HG03039 (cell line): Measurements from ENCODE around the gene FCAMR.
A peak's percentile ranks its signal among the peaks of the same experiment; 100 is the strongest.

ENCODE experiments used
- ATAC-seq: cut with Tn5 transposase; IDR thresholded peaks from one replicate; pipeline ENCODE4 v1.9.1; 2021; ENCODE audit warnings: mild to moderate bottlenecking, moderate library complexity; ENCODE audit not compliant: unreplicated experiment

The FCAMR gene

DNA sequence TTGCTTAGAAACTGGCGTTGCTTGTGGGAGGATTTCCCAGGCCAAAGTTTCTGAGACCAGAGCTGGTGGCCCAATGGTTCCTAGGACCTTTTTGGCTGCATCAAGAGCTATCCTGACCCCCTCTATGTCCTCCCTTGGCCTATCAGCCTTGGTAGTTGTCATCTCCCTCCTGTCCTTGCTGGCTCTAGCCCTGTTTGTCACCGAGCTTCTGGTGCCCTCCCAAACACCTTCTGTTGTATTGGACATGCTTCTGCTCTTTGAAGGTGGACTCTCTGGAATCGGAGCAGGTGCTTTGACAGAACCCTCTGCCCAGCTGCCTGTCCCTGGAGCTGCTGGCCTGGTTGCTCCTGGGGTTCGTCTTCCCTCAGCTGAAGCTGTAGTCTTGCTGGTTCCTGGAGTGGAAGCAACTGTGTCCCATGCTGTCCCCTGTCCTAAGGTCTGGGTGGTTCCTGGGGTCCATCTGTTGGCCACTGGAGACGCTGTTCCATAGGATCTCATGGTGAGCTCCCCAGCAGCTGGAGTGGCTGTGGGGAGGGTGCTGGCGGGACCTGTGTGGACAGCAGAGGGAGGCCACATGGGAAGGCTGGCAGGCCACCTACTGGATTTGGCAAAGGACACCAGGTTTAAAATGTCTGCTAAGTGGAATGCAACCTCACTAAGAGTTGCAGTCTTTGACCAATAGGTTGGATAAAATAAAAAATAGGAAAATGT lies 9.4 kb downstream of the FCAMR start:
- no peak for ATAC-seq

DNA sequence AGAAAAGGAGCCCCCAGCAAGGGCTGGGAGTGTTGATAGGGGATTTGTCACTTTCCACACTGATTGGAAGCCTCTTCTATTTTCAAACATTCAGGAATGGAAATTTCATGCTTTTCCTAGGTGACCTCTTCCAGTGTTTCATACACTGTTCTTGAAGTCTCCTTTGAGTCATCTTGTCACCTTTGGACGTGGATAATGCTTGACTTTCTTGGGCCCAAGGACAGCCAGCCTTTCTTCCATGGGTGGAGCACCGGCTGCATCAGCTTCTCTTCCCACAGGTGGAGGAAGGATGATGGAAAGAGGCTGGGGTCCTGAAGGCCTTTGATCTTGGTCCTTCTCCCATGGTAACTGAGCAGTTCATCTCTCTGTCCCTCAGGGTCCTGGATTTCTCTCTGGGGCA lies 12.1 kb downstream of the FCAMR start:
- ATAC-seq: no peak

DNA sequence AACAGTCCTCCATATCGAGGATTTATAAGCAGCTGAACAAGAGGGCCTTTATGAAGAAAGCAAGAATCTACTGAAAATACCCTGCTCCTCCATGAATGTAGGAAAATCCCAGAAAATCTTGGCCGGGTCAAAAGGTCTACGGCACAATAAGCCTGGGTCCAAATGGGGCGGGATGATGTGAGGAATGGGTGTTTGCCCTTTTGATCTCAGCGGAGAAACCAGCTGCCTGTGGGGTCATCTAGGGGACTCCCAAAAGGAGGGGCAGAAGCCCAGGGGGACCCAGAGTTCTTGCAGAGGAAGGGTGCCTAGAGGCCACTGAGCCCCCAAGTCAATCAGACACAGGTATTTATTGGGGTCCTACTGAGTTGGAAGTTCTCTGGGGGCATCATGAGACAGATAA lies 12.6 kb downstream of the FCAMR start:
- ATAC-seq: no peak

DNA sequence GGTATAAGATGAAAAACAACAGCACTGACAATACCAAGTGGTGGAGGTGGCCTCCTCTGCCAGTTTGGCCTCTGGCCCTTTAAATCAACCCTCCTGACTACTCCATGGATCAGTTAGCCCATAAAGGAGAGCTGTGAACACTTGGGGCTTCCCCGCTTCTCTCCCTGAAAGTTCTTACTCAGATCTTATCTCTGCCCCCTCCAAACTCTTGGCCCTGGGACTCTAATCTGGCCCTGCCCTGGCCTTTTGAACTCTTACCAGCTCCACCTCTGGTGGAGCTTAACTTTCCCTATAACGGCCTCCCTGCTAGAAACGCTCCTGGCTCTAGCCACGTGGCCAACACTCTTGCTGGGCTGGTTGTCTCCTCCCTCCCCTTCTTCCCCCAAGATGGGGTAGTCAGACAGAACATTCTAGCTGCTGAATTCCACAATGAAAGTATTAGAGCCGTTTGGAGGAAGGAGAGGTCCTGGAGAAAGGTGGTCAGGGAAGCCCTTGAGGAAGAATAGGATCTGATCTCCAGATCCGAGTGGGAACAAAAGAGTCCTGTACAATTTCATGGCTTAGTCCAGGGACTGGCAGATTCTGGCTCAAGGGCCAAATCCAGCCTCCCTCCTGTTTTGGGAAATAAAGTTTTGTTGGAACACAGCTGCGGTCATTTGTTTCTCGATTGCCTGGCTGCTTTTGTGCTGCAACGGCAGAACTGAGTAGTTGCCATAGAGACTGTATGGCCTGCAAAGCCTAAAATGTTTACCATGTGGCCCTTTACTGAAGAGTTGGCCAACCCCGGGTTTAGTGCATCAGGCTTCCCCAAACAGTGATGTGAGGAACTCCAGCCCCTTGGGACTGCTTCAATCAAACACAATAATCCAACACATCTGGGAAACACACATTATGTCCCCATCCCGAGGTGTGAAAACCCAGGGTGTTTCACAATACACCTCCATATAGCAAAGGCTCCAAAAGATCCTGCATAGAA lies 14.5 kb downstream of the FCAMR start:
- ATAC-seq: peak; percentile 46

DNA sequence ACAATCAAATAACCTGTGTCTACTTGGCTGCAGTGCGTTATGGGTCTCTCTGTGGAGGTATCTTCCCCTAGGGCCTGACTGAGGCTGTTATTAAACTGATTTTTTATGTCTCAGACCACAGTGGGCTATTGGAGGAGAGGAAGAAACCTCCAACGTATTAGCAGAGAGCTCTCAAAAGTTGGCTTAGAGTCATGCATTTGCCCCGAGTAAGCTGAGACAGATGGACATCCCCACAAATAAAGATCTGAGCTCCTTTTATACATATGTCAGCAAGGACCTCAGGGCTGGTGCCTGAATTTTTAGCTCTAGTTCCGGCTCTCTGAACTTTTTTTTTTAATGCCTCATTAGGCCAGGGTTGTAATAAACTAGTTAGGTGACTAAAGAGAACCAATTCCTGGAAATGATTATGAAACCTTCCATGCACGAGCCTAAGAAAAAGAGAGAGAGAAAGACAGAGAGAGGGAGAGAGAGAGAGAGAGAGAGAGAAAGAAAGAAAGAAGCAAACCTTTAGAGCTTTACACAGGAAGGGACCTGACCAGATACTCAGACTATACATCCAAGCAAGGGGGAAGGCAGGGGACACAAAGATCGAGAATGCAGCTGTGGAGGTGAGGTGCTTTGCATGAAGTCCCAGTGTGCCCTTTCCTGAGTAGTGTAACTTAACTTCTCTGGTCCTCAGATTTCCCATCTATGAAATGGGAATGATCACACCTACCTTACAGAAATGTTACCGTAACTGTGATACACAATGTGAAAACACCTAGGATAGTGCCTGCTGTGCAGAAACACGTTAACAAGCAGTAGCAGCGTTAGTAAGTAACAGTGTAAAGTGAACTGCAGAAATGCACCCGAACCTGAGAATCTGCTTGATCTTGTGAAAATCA lies 15.6 kb downstream of the FCAMR start:
- ATAC-seq: no peak

DNA sequence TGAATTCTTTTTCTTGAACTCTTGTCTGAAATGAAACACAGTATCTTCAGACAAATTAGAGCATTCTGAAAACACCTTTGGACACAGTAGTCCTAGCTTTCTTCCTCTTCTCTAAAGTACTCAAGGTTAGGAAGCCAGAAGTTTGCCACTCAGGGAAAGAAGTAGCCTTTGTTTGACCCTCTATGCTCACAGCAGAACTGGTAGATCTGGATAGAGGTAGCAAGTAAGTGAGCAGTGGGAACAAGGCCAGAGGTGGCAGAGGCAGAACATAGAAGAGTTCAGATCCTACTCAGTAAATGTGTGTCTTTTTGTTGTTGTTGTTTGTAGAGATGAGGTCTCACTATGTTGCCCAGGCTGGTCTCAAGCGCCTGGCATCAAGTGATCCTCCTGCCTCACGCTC lies 16.6 kb downstream of the FCAMR start:
- no peak for ATAC-seq

DNA sequence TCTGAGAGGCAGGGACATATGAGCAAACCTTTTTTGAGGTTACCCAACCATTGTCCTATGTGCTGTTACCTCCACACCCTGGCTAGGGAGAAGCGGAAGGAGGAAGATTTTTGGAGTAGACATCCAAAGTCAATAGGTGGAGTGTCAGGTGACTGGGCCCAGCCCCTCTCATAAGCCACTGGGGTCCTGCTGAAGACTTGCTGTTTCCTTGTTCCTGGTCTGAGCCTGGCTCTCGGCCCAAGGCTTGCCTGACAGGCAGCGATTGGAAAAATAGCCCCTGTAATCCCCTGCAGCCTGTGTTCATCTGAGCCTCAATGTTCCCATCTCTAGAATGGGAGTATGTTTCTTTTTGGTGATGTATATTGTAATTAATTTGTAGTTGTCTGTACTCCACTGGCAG lies 17.1 kb downstream of the FCAMR start:
- no peak for ATAC-seq

DNA sequence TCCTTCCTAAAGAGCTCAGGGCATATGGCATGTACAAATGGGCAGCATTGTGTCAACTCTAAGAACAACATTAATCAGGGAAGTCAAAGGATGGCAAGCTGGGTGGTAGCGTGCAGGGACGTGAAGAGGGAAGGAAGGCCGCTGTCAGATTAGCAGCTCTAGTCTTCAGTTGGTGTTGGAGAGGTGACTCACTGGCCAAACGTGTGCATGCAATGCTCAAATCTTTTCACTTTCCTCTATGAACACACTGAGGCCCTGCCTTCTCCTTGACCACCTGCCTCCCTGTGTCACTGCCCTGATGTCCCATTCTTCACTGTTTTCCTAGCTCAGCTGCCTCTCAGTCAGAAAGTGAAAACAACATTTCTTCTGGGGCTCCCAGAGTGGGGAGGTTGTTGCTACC lies 18.1 kb downstream of the FCAMR start:
- ATAC-seq: no peak

DNA sequence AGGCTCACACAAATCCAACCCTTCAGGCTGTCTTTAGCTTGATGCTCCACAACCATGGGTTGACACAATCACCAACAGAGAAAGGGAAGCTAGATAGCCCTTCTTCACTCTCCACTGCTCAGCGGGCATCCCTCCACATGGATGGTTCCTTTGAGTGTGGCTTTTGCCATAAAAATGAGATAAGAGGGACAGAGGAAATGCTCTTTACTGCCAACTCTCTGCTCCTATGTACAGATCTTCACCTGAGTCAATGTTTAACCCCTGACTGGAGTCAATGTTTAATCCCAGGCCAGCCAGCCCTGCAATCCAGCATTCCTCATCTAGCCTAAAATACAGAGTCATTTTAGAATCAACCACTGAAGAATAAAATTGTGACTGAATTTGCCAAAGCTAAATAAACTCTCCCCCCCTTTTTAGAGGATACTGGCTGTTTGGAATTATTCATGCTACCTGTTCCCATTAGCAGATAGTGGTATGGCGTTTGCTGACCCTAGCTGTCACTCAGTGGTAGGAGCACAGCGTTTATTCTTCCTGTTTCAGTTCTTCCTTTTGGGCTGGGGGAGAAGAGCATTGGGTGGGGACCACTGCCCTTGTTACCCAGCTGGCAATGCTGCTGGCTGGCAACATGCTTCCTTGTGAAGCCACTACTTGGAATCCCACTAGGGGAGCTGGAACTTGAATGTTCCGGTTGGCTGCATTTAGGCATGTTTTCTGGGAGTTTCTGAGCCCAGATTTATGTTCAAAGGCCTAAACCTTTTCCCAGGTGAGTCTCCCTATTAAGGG lies 18.8 kb downstream of the FCAMR start:
- no peak for ATAC-seq

DNA sequence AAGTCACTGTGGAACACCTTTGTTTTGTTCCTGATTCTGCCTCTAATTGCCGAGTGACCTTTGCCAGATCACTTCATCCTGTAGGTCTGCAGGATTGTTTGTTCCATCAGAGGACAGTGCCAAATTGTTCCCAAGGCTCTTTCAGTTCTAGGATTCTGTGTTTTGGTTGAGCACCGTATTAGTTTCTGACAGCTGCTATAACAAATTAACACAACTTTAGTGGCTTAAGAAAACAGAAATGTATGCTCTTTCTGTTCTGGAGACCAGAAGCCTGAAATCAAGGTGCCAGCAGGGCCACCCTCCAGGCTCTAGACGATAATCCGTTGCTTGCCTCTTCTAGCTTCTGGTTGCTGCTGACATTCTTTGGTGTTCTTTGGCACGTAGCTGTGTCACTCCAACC lies 20.6 kb downstream of the FCAMR start:
- ATAC-seq: no peak

DNA sequence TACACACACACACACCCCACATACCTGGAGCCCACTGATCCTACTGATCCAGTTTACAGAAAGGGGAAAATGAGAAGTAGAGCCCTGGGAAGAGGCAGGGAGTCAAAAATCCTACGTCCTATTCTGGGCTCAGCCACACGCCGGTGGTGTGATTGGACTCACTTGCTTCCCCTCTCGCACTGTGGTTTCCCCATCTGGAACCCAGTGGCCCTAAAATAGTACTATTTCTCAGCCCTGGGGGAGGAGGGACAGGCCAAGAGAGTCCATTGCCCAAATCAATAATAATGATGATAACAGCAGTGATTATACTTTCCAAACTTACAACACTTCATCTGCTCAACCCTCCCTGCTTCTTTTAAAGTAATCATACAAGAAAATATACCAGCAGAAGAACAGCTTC lies 21.1 kb downstream of the FCAMR start:
- ATAC-seq: no peak

DNA sequence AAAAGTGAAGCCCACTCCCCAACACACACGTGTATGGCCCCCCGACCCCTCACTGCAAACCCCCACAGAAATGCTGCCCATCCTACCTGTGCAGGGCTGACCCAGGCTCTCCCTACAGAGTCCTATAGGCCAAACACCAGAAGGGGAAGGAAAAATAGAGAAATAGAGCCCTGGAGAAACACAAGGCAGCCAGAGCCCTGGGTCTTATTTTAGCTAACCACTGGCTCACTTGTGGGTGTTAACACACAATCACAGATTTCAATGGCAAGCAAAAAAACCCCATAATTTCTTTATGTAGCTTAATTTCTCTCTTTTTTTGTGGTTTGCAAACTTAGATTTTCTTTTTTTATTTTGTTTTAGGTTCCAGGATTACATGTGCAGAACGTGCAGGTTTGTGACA lies 23.0 kb downstream of the FCAMR start:
- no peak for ATAC-seq

DNA sequence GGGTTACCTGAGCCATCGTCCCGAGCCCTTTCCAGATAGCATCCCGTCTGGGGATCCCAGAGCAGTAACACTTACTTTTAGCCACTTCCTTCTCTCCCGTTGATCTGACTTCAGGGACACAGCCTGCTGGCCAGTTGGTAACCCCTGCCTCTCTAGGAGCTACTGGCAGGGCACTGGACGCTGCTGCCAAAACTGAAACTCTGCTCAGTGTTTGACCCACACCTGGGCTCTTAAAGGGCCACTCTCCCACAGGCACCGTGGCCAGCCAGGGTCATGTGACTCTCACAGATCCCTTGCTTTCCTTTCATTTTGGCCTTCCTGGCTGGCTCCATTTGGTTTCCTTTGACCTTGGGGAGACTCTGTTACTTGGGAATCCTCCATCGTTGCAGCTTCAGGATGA lies 24.0 kb downstream of the FCAMR start, which contains the start of gene PIGR:
PIGR (minus strand) TSS at position 206 of the 400 bp plus-strand sequence. CDS start 5,935 bp downstream, outside the sequence.
- ATAC-seq: no peak

DNA sequence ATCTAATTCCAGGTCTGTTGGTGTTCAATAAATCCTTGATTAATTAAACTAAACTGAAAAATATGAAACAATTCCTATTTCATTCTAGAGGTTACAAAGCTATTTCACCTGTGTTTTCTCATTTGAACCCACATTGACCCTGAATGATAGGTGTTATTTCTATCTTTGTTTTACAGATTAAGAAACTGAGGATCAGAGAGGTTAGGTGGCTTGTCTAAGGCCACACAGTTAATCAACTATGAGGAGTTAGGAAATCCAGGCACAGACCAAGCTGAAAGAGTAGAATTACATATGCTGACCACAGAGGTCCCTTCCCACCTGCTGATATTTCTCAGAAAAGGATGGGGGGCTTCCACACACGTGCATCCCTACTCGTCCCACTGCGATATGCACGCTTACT lies 24.5 kb downstream of the FCAMR start:
- ATAC-seq: no peak

DNA sequence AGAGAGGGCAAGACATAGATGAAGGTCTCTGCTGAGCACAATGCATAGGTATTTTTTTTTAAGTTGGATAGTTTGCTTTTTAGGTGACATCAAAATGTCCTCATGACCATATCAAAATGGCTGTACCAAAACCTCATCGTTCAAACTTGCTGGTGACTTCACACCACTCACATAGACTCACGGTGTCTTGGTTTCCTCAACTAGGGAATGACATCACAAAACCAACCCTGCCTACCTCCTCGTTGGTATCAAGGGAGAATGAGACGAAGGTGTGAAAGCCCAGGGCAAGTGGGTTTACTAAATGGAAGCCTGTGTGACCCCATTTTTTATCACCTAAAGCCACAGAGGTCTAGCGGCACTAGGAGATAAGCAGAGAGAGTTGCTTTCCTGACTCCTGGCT lies 25.6 kb downstream of the FCAMR start:
- no peak for ATAC-seq

DNA sequence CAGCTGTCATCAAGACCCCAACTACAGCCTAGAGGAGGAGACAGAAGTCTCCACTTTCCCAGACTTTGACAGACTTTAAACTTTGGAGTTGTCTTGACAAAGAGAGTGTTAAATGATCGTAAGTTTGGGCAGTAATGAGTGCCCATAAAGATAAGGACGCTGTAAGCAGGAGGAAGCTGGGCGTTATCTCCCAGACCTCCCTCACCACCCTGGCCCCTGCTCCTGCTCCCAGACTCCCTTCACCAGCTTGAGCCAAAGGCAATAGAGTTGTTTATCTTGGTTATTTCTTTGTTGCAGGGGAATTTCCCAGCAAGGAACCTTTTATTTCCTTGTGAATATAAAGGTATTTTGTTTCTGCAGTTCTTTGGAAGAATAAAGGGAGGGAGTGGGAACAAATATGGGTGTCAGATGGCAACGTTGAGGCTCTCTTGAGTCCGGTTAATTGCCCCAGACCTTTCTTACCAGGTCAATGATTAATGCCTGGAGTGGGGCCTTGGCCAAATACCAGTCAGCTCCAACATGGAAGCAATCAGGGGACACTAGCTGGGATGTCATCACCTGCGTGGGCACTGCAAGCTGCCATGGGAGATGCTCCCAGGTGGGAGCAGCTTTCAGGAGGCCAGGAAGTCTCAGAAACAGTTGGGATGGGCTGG lies 28.4 kb downstream of the FCAMR start:
- no peak for ATAC-seq

DNA sequence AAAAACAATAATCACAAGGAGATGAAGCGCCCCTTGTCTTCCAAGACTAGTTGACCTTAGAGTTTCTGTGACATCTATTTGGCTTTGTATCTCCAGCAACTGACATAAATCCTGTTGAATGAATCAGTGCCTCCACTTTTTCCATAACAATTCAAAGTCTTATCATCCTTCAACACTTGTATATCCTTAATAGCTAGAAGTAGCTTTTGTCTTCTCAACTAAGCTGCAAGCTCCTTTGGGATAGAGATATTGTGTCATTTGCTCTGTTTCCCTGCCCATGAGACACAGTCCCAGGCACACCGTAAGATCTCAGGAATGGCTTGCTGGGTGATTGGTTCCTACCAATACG lies 29.7 kb downstream of the FCAMR start:
- ATAC-seq: no peak

DNA sequence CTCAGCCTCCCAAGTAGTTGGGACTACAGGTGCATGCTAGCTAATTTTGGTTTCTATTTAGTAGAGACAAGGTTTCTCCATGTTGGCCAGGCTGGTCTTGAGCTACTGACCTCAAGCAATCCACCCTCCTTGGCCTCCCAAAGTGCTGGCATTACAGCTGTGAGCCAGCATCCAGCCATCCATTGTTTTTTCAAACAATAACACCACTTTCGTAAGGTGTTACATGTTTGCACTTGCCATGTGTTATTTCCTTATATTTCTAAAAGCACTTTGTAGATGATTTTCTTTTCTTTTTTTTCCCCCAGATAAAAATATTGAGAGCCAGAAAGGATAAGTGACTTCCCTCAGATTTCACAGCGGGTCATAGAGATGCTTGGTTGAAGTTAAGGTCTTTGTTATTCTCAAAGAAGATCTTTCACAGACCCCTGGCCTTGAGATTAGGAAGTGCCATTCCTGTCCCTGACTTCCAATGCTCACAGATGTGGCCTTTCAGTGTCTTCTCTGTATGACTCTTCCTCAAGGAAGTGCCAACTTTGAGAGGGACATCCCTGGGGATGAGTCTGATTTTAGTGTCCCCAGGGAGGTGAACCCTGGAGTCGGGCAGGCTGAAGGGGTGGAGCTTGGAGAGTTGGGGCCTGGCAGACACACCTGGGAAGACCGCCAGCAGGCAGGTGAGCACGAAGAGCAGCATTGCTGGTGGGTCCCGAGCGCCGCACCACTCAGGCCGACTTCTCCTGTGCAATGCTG lies 30.2 kb downstream of the FCAMR start:
- no peak for ATAC-seq

DNA sequence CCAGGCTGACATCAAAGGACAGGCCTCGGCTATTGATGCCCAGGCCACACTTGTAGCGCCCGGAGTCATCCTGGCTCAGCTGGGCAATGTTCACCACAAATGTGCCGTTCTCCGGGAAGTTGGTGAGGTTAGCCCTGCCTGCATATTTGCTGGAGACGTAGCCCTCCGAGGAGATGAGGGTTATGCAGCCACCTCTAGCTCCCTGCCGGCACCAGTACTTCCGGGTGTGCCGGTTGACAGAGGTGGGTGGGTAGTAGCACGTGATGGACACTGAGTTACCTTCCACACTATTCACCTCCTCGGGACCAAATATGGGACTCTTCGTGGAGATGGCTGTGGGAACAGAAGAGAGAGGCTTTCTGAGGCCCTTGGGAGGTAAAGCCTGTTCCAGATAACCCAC lies 31.1 kb downstream of the FCAMR start:
- ATAC-seq: no peak
